A549 treated with dexamethasone at 1 μM for 4 hours (cell line): ENCODE data around the gene ALKBH4. TPM values are rescaled to one million over a fixed set of nuclear protein-coding genes. Genes with fewer than 3 reads are reported as not detected.

Experiments
- total RNA-seq: library from RNA; stranded (reverse); fragments of 200-300 nt; extraction: Qiagen RNA extraction; gene quantifications from 5 replicates; pipeline ENCODE4 v1.2.3, GENCODE V29; 2022

The ALKBH4 gene, protein sequence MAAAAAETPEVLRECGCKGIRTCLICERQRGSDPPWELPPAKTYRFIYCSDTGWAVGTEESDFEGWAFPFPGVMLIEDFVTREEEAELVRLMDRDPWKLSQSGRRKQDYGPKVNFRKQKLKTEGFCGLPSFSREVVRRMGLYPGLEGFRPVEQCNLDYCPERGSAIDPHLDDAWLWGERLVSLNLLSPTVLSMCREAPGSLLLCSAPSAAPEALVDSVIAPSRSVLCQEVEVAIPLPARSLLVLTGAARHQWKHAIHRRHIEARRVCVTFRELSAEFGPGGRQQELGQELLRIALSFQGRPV
- 9.4 to 12.9 TPM (median 11.0 TPM) in 5 replicates for total RNA-seq

DNA sequence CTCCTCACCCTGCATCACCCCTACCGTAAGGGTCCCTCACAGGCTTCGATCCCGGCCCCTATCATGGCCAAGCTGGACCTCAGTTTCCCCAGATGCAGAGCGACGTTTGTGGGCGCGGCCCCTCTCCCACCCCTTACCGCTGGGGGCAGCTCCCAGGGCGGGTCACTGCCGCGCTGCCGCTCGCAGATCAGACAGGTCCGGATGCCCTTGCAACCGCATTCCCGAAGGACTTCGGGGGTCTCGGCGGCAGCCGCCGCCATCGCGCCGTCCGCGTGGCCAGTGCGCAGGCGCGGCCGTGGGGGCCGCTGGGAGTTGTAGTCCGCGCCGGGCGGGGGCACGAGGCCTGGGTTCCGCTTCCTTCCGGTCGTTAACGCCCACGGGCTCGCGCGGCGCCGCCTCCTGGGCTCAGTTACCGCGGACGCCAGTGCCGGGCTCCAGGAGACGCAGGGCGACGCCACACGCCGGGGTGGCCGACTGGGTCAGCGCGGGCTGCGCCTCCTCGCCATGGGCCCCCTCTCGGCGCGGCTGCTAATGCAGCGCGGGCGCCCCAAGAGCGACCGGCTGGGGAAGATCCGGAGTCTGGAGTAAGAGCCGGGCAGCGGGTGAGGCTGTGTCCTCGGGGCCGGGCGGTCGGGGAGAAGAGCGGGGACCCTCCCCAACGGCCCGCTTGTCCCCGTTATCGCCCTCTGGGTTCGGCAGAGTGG lies at the start of gene ALKBH4, which contains the start of gene LRWD1:
ALKBH4 (minus strand) TSS at position 287 of the 704 bp plus-strand sequence; CDS start at position 260, 27 bp downstream.
LRWD1 (plus strand) TSS at position 408 of the 704 bp plus-strand sequence; CDS start at position 505, 97 bp downstream.

GRCh38 chr7:102478314-102479208 lies 13.9 kb upstream of the ALKBH4 start, which contains the start of gene POLR2J:
Gene POLR2J (minus strand): TSS chr7:102478922. CDS start chr7:102478860, 62 bp downstream.

DNA sequence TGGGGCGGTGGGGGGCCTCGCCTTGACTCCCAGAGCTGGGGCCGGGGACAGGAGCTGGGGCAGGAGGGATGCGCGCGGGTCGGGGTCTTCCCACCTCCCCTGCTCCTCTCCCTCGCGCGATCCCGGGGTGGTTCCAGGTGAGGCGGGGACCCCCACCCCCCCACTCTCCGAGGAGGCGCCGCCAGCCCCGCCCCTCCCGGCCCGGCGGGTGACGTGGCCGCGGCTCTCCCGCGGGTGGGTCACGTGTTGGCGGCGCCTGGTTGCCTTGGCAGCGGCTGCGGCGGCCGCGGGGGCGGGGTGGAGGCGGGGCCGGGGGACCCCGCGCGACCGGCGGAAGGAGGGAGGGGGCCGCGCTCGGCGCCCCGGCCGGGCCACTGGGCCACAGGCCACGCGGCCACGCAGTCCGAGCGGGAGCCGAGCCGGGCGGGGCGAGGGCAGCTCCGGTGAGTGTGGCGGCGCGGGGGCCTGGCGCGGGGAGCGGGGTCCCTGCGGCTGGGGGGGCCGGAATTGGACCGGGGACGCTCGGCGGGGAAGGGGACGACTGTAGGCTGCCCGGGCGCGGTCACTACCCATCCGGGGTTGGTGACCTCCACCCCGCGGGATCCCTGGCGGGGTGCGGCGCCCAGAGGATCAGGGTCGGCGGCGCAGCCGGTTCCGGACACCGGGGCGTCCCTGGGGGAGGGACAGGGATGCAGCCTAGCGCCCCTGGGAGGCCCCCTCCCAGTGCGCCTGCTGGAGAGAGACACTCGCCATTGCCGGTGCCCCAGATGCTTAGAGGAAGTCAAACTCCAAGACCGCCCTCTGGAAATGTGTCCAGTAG lies 31.2 kb downstream of the ALKBH4 start, which contains the start of gene ORAI2:
ORAI2 (plus strand) TSS at position 357 of the 820 bp plus-strand sequence. CDS start 5,382 bp downstream, outside the sequence.

Other genes starting within 250 kb of the ALKBH4 start
- 1.4 to 3.5 TPM (median 2.7 TPM) in 5 replicates for gene SH2B2, start 178.0 kb downstream of the ALKBH4 start, total RNA-seq
- gene SPDYE6, start 108.4 kb downstream of the ALKBH4 start, total RNA-seq, result not detected in 5 replicates
- 19.4 to 22.2 TPM (median 20.4 TPM) in 5 replicates for gene PRKRIP1, start 68.5 kb downstream of the ALKBH4 start, total RNA-seq
- 17.7 to 35.0 TPM (median 33.6 TPM) in 5 replicates for gene ORAI2, start 31.3 kb downstream of the ALKBH4 start, total RNA-seq
- 21.6 to 30.9 TPM (median 28.4 TPM) in 5 replicates for gene LRWD1, start 121 bp upstream of the ALKBH4 start, total RNA-seq
- gene POLR2J, start 14.1 kb upstream of the ALKBH4 start, total RNA-seq, result 104 to 123 TPM (median 107 TPM) in 5 replicates
- gene RASA4B, start 52.9 kb upstream of the ALKBH4 start, total RNA-seq, result 0.70 to 2.3 TPM (median 2.0 TPM) in 5 replicates
- gene UPK3BL2, start 78.8 kb upstream of the ALKBH4 start, total RNA-seq, result 1.7 to 3.1 TPM (median 2.3 TPM) in 5 replicates
- not detected in 5 replicates for gene SPDYE2, start 86.4 kb upstream of the ALKBH4 start, total RNA-seq
- gene POLR2J3, start 107.7 kb upstream of the ALKBH4 start, total RNA-seq, result 19.1 to 52.3 TPM (median 49.6 TPM) in 5 replicates
- 1.3 to 2.4 TPM (median 1.7 TPM) in 5 replicates for gene RASA4, start 151.9 kb upstream of the ALKBH4 start, total RNA-seq
- 6.7 to 16.2 TPM (median 13.3 TPM) in 5 replicates for gene UPK3BL1, start 177.9 kb upstream of the ALKBH4 start, total RNA-seq
- not detected in 5 replicates for gene SPDYE2B, start 185.5 kb upstream of the ALKBH4 start, total RNA-seq
- 0.13 to 0.41 TPM (median 0.32 TPM) in 4 of 5 replicates, not detected in the other for gene POLR2J2, start 206.8 kb upstream of the ALKBH4 start, total RNA-seq